Tibial nerve (tissue), 4 donors: ENCODE results near the gene TOE1. TPM values are rescaled to one million over a fixed set of nuclear protein-coding genes. Genes with fewer than 3 reads are reported as not detected.

Experiments
- DNase-seq, 2 donors: peaks; one replicate each; pipeline ENCODE4 v3.0.0-alpha.2; 2019; ENCODE audit warnings: low spot score in 2 of 2
- H3K27ac ChIP-seq, 4 donors: fragments of 200-600 bp; sonication (generic) in 3 of 4; one replicate each; pipeline ENCODE4 v1.5.1; 2017 to 2019; ENCODE audit warnings: mild to moderate bottlenecking in 1 of 4
- H3K27me3 ChIP-seq, 2 donors: fragments of 200-600 bp; sonication (generic) in 1 of 2; one replicate each; pipeline versions ENCODE4 v1.5.1 to v1.6.0; 2017 to 2019
- H3K36me3 ChIP-seq, 3 donors: fragments of 200-600 bp; sonication (generic); one replicate each; pipeline ENCODE4 v1.5.1; 2018 to 2019
- H3K4me1 ChIP-seq, 4 donors: fragments of 200-600 bp; sonication (generic) in 3 of 4; one replicate each; pipeline ENCODE4 v1.5.1; 2017 to 2019
- H3K4me3 ChIP-seq, 4 donors: fragments of 200-600 bp; sonication (generic) in 3 of 4; one replicate each; pipeline ENCODE4 v1.5.1; 2017 to 2019; ENCODE audit warnings: mild to moderate bottlenecking in 1 of 4, moderate library complexity in 1 of 4
- H3K9me3 ChIP-seq, 4 donors: fragments of 200-600 bp; sonication (generic) in 3 of 4; one replicate each; pipeline ENCODE4 v1.5.1; 2017 to 2019
- CTCF ChIP-seq, 5 experiments: fragments of 200-600 bp in 3 of 5; fragments of 450-650 bp in 2 of 5; sonication (generic) in 3 of 5; IDR thresholded peaks; one replicate each; pipeline ENCODE4 v1.5.1; 2016 to 2019; ENCODE audit warnings: antibody characterized with exemption in 5 of 5, mild to moderate bottlenecking in 3 of 5, moderate library complexity in 2 of 5
- EP300 ChIP-seq, 2 donors: sonication (generic); formaldehyde crosslinking; IDR thresholded peaks; one replicate each; pipeline ENCODE4 v1.6.1; 2017; ENCODE audit warnings: antibody characterized with exemption in 2 of 2, mild to moderate bottlenecking in 1 of 2
- POLR2A ChIP-seq, 2 donors: fragments of 450-650 bp; IDR thresholded peaks; one replicate each; pipeline ENCODE4 v1.6.1; 2017; ENCODE audit warnings: antibody characterized with exemption in 2 of 2, mild to moderate bottlenecking in 2 of 2, moderate library complexity in 2 of 2
- WGBS, 2 donors: methylation state at CpG; one replicate each; pipeline ENCODE4 v1.1.5; 2018; 5-methylcytosine and 5-hydroxymethylcytosine counted together
- total RNA-seq, 4 donors: library from RNA; depleted of rRNA; stranded (reverse); fragments of >200 nt; gene quantifications; one replicate each; pipeline ENCODE4 v1.1.0, GENCODE V29; 2016

The TOE1 gene
- total RNA-seq, 4 donors from 2014 or later: 7.4 to 16.7 (median 12.3) TPM

- 63 to 69% methylated on average over 4 of the region's 4 CpGs for WGBS, 2 donors
- Histone ChIP-seq H3K36me3 (no peaks in the 10 kb centered on the region), H3K9me3 (no peaks in the 10 kb centered on the region), H3K27ac (no peak overlapping the region), H3K4me3 (no peak overlapping the region), H3K27me3 (no peaks in the 10 kb centered on the region), H3K4me1 (no peaks in the 10 kb centered on the region)
- TF ChIP-seq CTCF (IDR thresholded peaks at IDR 0.05): no peak
- no peak for DNase-seq
Measured at GRCh38 chr1:45317166-45317565, 22.8 kb upstream of the TOE1 start.

- H3K4me1 ChIP-seq: no peaks in the 10 kb centered on the region
- no peak overlapping the region for H3K4me3 ChIP-seq
- no peaks in the 10 kb centered on the region for H3K27me3 ChIP-seq
- H3K9me3 ChIP-seq: no peaks in the 10 kb centered on the region
- H3K27ac ChIP-seq: no peak overlapping the region
- WGBS, 2 donors: 71 to 72% methylated on average over 4 of the region's 4 CpGs
- TF ChIP-seq CTCF (IDR thresholded peaks at IDR 0.05) (no peak), EP300 (IDR thresholded peaks at IDR 0.05) (no peak), POLR2A (IDR thresholded peaks at IDR 0.05) (no peak)
- H3K36me3 ChIP-seq: no peaks in the 10 kb centered on the region
- no peak for DNase-seq
Measured at GRCh38 chr1:45319761-45320160, 20.2 kb upstream of the TOE1 start.

- Histone ChIP-seq H3K27ac (no peak overlapping the region), H3K4me1 (peaks cover 0 to 12% (median 3%) of the 10 kb centered on the region in 4 donors), H3K27me3 (no peaks in the 10 kb centered on the region), H3K36me3 (no peaks in the 10 kb centered on the region), H3K4me3 (no peak overlapping the region), H3K9me3 (no peaks in the 10 kb centered on the region)
- DNase-seq: no peak
- WGBS, 2 donors: 83 to 89% methylated on average over 5 of the region's 5 CpGs
- TF ChIP-seq POLR2A (IDR thresholded peaks at IDR 0.05) (no peak), EP300 (IDR thresholded peaks at IDR 0.05) (no peak), CTCF (IDR thresholded peaks at IDR 0.05) (no peak)
Measured at GRCh38 chr1:45321444-45321843, 18.5 kb upstream of the TOE1 start.

GRCh38 chr1:45322486-45323040, 17.4 kb upstream of the TOE1 start:
- TF ChIP-seq CTCF (IDR thresholded peaks at IDR 0.05) (no peak), EP300 (IDR thresholded peaks at IDR 0.05) (no peak), POLR2A (IDR thresholded peaks at IDR 0.05) (no peak)
- Histone ChIP-seq H3K36me3 (no peaks in the 10 kb centered on the region), H3K9me3 (no peaks in the 10 kb centered on the region), H3K27ac (no peak overlapping the region), H3K27me3 (no peaks in the 10 kb centered on the region), H3K4me3 (no peak overlapping the region), H3K4me1 (peaks cover 0 to 21% (median 7%) of the 10 kb centered on the region in 4 donors)
- no peak for DNase-seq
- WGBS, 2 donors: 75 to 82% methylated on average over 10 of the region's 10 CpGs

- Histone ChIP-seq H3K4me1 (peaks cover 0 to 38% (median 8%) of the 10 kb centered on the region in 4 donors), H3K36me3 (peaks cover 0 to 26% (median 0%) of the 10 kb centered on the region in 3 donors), H3K9me3 (no peaks in the 10 kb centered on the region), H3K27me3 (no peaks in the 10 kb centered on the region), H3K4me3 (peak overlapping the region in 3 of 4 donors; percentile 52 to 55 (median 52)), H3K27ac (peak overlapping the region in 2 of 4 donors; percentile 75 to 79)
- DNase-seq: no peak
- WGBS, 2 donors: 24 to 33% methylated on average over 6 of the region's 6 CpGs
- TF ChIP-seq CTCF (IDR thresholded peaks at IDR 0.05) (no peak), EP300 (IDR thresholded peaks at IDR 0.05) (peak in 1 of 2 donors; percentile 20)
Measured at GRCh38 chr1:45325851-45326506, 14.0 kb upstream of the TOE1 start.
